Esophagus muscularis mucosa (tissue), 4 donors: ENCODE measurements around the gene SULT1A2.

Source experiments
- CTCF ChIP-seq, 3 experiments: fragments of 200-600 bp in 2 of 3; fragments of 450-650 bp in 1 of 3; sonication (generic) in 2 of 3; IDR thresholded peaks; one replicate each; pipeline ENCODE4 v1.5.1; 2017 to 2019; ENCODE audit warnings: antibody characterized with exemption in 3 of 3, mild to moderate bottlenecking in 2 of 3, moderate library complexity in 1 of 3
- EP300 ChIP-seq: sonication (generic); formaldehyde crosslinking; IDR thresholded peaks from one replicate; pipeline ENCODE4 v1.6.1; 2017; ENCODE audit warnings: antibody characterized with exemption
- POLR2A ChIP-seq: fragments of 450-650 bp; IDR thresholded peaks from one replicate; pipeline ENCODE4 v1.6.1; 2017; ENCODE audit warnings: antibody characterized with exemption, moderate library complexity, mild to moderate bottlenecking, low read depth

- TF ChIP-seq EP300 (no peak), CTCF (IDR thresholded peaks at IDR 0.05) (no peak), POLR2A (no peak)
These were observed 26.7 kb downstream of the SULT1A2 start for GRCh38 chr16:28569968-28570752.
